ENCODE results near the gene PPP6R3. TPM values are rescaled to one million over a fixed set of nuclear protein-coding genes. Genes with fewer than 3 reads are reported as not detected.
A peak's percentile ranks its signal among the peaks of the same experiment; 100 is the strongest.

The PPP6R3 gene
- polyA plus RNA-seq, 2 donors, result 23.0 to 24.8 TPM

- no peak overlapping the region for H3K27ac ChIP-seq (ENCODE audit: low read depth in 2 of 2, low read length in 1 of 2)
- 78 to 80% methylated on average over 8 of the region's 8 CpGs for WGBS, 2 donors
- no peaks in the 10 kb centered on the region for H3K9me3 ChIP-seq (ENCODE audit: control insufficient read depth in 2 of 2, insufficient read depth in 1 of 2, low read depth in 1 of 2, low read length in 1 of 2)
- H3K36me3 ChIP-seq (ENCODE audit: control insufficient read depth in 2 of 2, insufficient read depth in 2 of 2, low read length in 1 of 2), result peaks cover 4 to 10% of the 10 kb centered on the region in 2 donors
- peaks cover 0 to 8% of the 10 kb centered on the region in 2 donors for H3K4me1 ChIP-seq (ENCODE audit: control insufficient read depth in 2 of 2, insufficient read depth in 2 of 2, low read length in 1 of 2)
- no peaks in the 10 kb centered on the region for H3K27me3 ChIP-seq (ENCODE audit: control insufficient read depth in 1 of 2, insufficient read depth in 2 of 2, low read length in 2 of 2)
- H3K4me3 ChIP-seq (ENCODE audit: low read depth in 1 of 2, low read length in 2 of 2), result no peak overlapping the region
Measured at GRCh38 chr11:68541991-68542390, 81.4 kb downstream of the PPP6R3 start.

- no peaks in the 10 kb centered on the region for H3K9me3 ChIP-seq (ENCODE audit: control insufficient read depth in 2 of 2, insufficient read depth in 1 of 2, low read depth in 1 of 2, low read length in 1 of 2)
- WGBS, 2 donors, result 86 to 87% methylated on average over 5 of the region's 5 CpGs
- H3K27ac ChIP-seq (ENCODE audit: low read depth in 2 of 2, low read length in 1 of 2), result no peak overlapping the region
- H3K4me3 ChIP-seq (ENCODE audit: low read depth in 1 of 2, low read length in 2 of 2), result no peak overlapping the region
- H3K27me3 ChIP-seq (ENCODE audit: control insufficient read depth in 1 of 2, insufficient read depth in 2 of 2, low read length in 2 of 2), result no peaks in the 10 kb centered on the region
- H3K4me1 ChIP-seq (ENCODE audit: control insufficient read depth in 2 of 2, insufficient read depth in 2 of 2, low read length in 1 of 2), result peaks cover 0 to 8% of the 10 kb centered on the region in 2 donors
- peaks cover 7 to 10% of the 10 kb centered on the region in 2 donors for H3K36me3 ChIP-seq (ENCODE audit: control insufficient read depth in 2 of 2, insufficient read depth in 2 of 2, low read length in 1 of 2)
Measured at GRCh38 chr11:68542617-68543016, 82.1 kb downstream of the PPP6R3 start.

GRCh38 chr11:68543594-68543993, 83.0 kb downstream of the PPP6R3 start:
- H3K36me3 ChIP-seq (ENCODE audit: control insufficient read depth in 2 of 2, insufficient read depth in 2 of 2, low read length in 1 of 2), result peaks cover 11 to 13% of the 10 kb centered on the region in 2 donors
- H3K27ac ChIP-seq (ENCODE audit: low read depth in 2 of 2, low read length in 1 of 2), result no peak overlapping the region
- peaks cover 0 to 8% of the 10 kb centered on the region in 2 donors for H3K4me1 ChIP-seq (ENCODE audit: control insufficient read depth in 2 of 2, insufficient read depth in 2 of 2, low read length in 1 of 2)
- H3K27me3 ChIP-seq (ENCODE audit: control insufficient read depth in 1 of 2, insufficient read depth in 2 of 2, low read length in 2 of 2), result no peaks in the 10 kb centered on the region
- no peaks in the 10 kb centered on the region for H3K9me3 ChIP-seq (ENCODE audit: control insufficient read depth in 2 of 2, insufficient read depth in 1 of 2, low read depth in 1 of 2, low read length in 1 of 2)
- 86 to 88% methylated on average over 8 of the region's 8 CpGs for WGBS, 2 donors
- no peak overlapping the region for H3K4me3 ChIP-seq (ENCODE audit: low read depth in 1 of 2, low read length in 2 of 2)

- no peak overlapping the region for H3K4me3 ChIP-seq (ENCODE audit: low read depth in 1 of 2, low read length in 2 of 2)
- H3K36me3 ChIP-seq (ENCODE audit: control insufficient read depth in 2 of 2, insufficient read depth in 2 of 2, low read length in 1 of 2), result peaks cover 12 to 17% of the 10 kb centered on the region in 2 donors
- peak overlapping the region; percentile 21 to 24 for H3K27ac ChIP-seq (ENCODE audit: low read depth in 2 of 2, low read length in 1 of 2)
- H3K4me1 ChIP-seq (ENCODE audit: control insufficient read depth in 2 of 2, insufficient read depth in 2 of 2, low read length in 1 of 2), result peaks cover 0 to 8% of the 10 kb centered on the region in 2 donors
- H3K27me3 ChIP-seq (ENCODE audit: control insufficient read depth in 1 of 2, insufficient read depth in 2 of 2, low read length in 2 of 2), result no peaks in the 10 kb centered on the region
- H3K9me3 ChIP-seq (ENCODE audit: control insufficient read depth in 2 of 2, insufficient read depth in 1 of 2, low read depth in 1 of 2, low read length in 1 of 2), result no peaks in the 10 kb centered on the region
Measured at GRCh38 chr11:68545347-68545746, 84.8 kb downstream of the PPP6R3 start.

GRCh38 chr11:68545796-68546195, 85.2 kb downstream of the PPP6R3 start:
- Histone ChIP-seq H3K9me3 (ENCODE audit: control insufficient read depth in 2 of 2, insufficient read depth in 1 of 2, low read depth in 1 of 2, low read length in 1 of 2) (no peaks in the 10 kb centered on the region), H3K4me1 (ENCODE audit: control insufficient read depth in 2 of 2, insufficient read depth in 2 of 2, low read length in 1 of 2) (peaks cover 0 to 8% of the 10 kb centered on the region in 2 donors), H3K36me3 (ENCODE audit: control insufficient read depth in 2 of 2, insufficient read depth in 2 of 2, low read length in 1 of 2) (peaks cover 12 to 19% of the 10 kb centered on the region in 2 donors), H3K27ac (ENCODE audit: low read depth in 2 of 2, low read length in 1 of 2) (peak overlapping the region in 1 of 2 donors; percentile 29), H3K27me3 (ENCODE audit: control insufficient read depth in 1 of 2, insufficient read depth in 2 of 2, low read length in 2 of 2) (no peaks in the 10 kb centered on the region), H3K4me3 (ENCODE audit: low read depth in 1 of 2, low read length in 2 of 2) (no peak overlapping the region)
- WGBS, 2 donors, result 56 to 60% methylated on average over 1 of the region's 1 CpG

- H3K4me1 ChIP-seq (ENCODE audit: control insufficient read depth in 2 of 2, insufficient read depth in 2 of 2, low read length in 1 of 2), result peaks cover 0 to 6% of the 10 kb centered on the region in 2 donors
- WGBS, 2 donors, result 86 to 87% methylated on average over 4 of the region's 4 CpGs
Measured at GRCh38 chr11:68546555-68546954, 86.0 kb downstream of the PPP6R3 start.

GRCh38 chr11:68549789-68550484, 89.4 kb downstream of the PPP6R3 start:
- H3K36me3 ChIP-seq (ENCODE audit: control insufficient read depth in 2 of 2, insufficient read depth in 2 of 2, low read length in 1 of 2), result peaks cover 12 to 19% of the 10 kb centered on the region in 2 donors
- H3K27ac ChIP-seq (ENCODE audit: low read depth in 2 of 2, low read length in 1 of 2), result peak overlapping the region in 1 of 2 donors; percentile 22
- WGBS, 2 donors, result 73 to 82% methylated on average over 11 of the region's 11 CpGs

More at GRCh38 chr11:68546555-68546954, 86.0 kb downstream of the PPP6R3 start:
- Histone ChIP-seq H3K27me3 (ENCODE audit: control insufficient read depth in 1 of 2, insufficient read depth in 2 of 2, low read length in 2 of 2) (no peaks in the 10 kb centered on the region), H3K27ac (ENCODE audit: low read depth in 2 of 2, low read length in 1 of 2) (no peak overlapping the region), H3K9me3 (ENCODE audit: control insufficient read depth in 2 of 2, insufficient read depth in 1 of 2, low read depth in 1 of 2, low read length in 1 of 2) (no peaks in the 10 kb centered on the region), H3K4me3 (ENCODE audit: low read depth in 1 of 2, low read length in 2 of 2) (no peak overlapping the region), H3K36me3 (ENCODE audit: control insufficient read depth in 2 of 2, insufficient read depth in 2 of 2, low read length in 1 of 2) (peaks cover 12 to 19% of the 10 kb centered on the region in 2 donors)

GRCh38 chr11:68550485-68550817, 89.9 kb downstream of the PPP6R3 start:
- H3K4me1 ChIP-seq (ENCODE audit: control insufficient read depth in 2 of 2, insufficient read depth in 2 of 2, low read length in 1 of 2), result no peaks in the 10 kb centered on the region
- H3K36me3 ChIP-seq (ENCODE audit: control insufficient read depth in 2 of 2, insufficient read depth in 2 of 2, low read length in 1 of 2), result peaks cover 13 to 19% of the 10 kb centered on the region in 2 donors
- H3K27me3 ChIP-seq (ENCODE audit: control insufficient read depth in 1 of 2, insufficient read depth in 2 of 2, low read length in 2 of 2), result no peaks in the 10 kb centered on the region
- H3K4me3 ChIP-seq (ENCODE audit: low read depth in 1 of 2, low read length in 2 of 2), result no peak overlapping the region
- H3K27ac ChIP-seq (ENCODE audit: low read depth in 2 of 2, low read length in 1 of 2), result no peak overlapping the region
- H3K9me3 ChIP-seq (ENCODE audit: control insufficient read depth in 2 of 2, insufficient read depth in 1 of 2, low read depth in 1 of 2, low read length in 1 of 2), result no peaks in the 10 kb centered on the region
- 50 to 54% methylated on average over 4 of the region's 4 CpGs for WGBS, 2 donors

More at GRCh38 chr11:68549789-68550484, 89.4 kb downstream of the PPP6R3 start:
- H3K27me3 ChIP-seq (ENCODE audit: control insufficient read depth in 1 of 2, insufficient read depth in 2 of 2, low read length in 2 of 2), result no peaks in the 10 kb centered on the region
- no peak overlapping the region for H3K4me3 ChIP-seq (ENCODE audit: low read depth in 1 of 2, low read length in 2 of 2)
- no peaks in the 10 kb centered on the region for H3K9me3 ChIP-seq (ENCODE audit: control insufficient read depth in 2 of 2, insufficient read depth in 1 of 2, low read depth in 1 of 2, low read length in 1 of 2)
- H3K4me1 ChIP-seq (ENCODE audit: control insufficient read depth in 2 of 2, insufficient read depth in 2 of 2, low read length in 1 of 2), result no peaks in the 10 kb centered on the region

- H3K9me3 ChIP-seq (ENCODE audit: control insufficient read depth in 2 of 2, insufficient read depth in 1 of 2, low read depth in 1 of 2, low read length in 1 of 2), result no peaks in the 10 kb centered on the region
Measured at GRCh38 chr11:68551223-68551622, 90.7 kb downstream of the PPP6R3 start.

GRCh38 chr11:68551777-68552176, 91.2 kb downstream of the PPP6R3 start:
- Histone ChIP-seq H3K36me3 (ENCODE audit: control insufficient read depth in 2 of 2, insufficient read depth in 2 of 2, low read length in 1 of 2) (peaks cover 14 to 15% of the 10 kb centered on the region in 2 donors), H3K4me3 (ENCODE audit: low read depth in 1 of 2, low read length in 2 of 2) (no peak overlapping the region), H3K27ac (ENCODE audit: low read depth in 2 of 2, low read length in 1 of 2) (no peak overlapping the region), H3K27me3 (ENCODE audit: control insufficient read depth in 1 of 2, insufficient read depth in 2 of 2, low read length in 2 of 2) (no peaks in the 10 kb centered on the region), H3K4me1 (ENCODE audit: control insufficient read depth in 2 of 2, insufficient read depth in 2 of 2, low read length in 1 of 2) (no peaks in the 10 kb centered on the region), H3K9me3 (ENCODE audit: control insufficient read depth in 2 of 2, insufficient read depth in 1 of 2, low read depth in 1 of 2, low read length in 1 of 2) (no peaks in the 10 kb centered on the region)
- 87 to 92% methylated on average over 3 of the region's 3 CpGs for WGBS, 2 donors

More at GRCh38 chr11:68551223-68551622, 90.7 kb downstream of the PPP6R3 start:
- 82% methylated on average over 7 of the region's 7 CpGs for WGBS, 2 donors
- no peaks in the 10 kb centered on the region for H3K4me1 ChIP-seq (ENCODE audit: control insufficient read depth in 2 of 2, insufficient read depth in 2 of 2, low read length in 1 of 2)
- no peaks in the 10 kb centered on the region for H3K27me3 ChIP-seq (ENCODE audit: control insufficient read depth in 1 of 2, insufficient read depth in 2 of 2, low read length in 2 of 2)
- H3K4me3 ChIP-seq (ENCODE audit: low read depth in 1 of 2, low read length in 2 of 2), result no peak overlapping the region
- H3K36me3 ChIP-seq (ENCODE audit: control insufficient read depth in 2 of 2, insufficient read depth in 2 of 2, low read length in 1 of 2), result peaks cover 16 to 19% of the 10 kb centered on the region in 2 donors
- no peak overlapping the region for H3K27ac ChIP-seq (ENCODE audit: low read depth in 2 of 2, low read length in 1 of 2)
